ENCODE measurements around the gene YRDC.

The YRDC gene, protein sequence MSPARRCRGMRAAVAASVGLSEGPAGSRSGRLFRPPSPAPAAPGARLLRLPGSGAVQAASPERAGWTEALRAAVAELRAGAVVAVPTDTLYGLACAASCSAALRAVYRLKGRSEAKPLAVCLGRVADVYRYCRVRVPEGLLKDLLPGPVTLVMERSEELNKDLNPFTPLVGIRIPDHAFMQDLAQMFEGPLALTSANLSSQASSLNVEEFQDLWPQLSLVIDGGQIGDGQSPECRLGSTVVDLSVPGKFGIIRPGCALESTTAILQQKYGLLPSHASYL

GRCh38 chr1:37807555-37808368 lies at the start of gene YRDC, which contains the start of gene C1orf122:
TSS of gene YRDC (minus strand) at chr1:37808208. CDS start at chr1:37808180, 28 bp downstream.
TSS of gene C1orf122 (plus strand) at chr1:37807790. CDS start at chr1:37808405, 615 bp downstream.
- peak; percentile 98 for DNase-seq

DNA sequence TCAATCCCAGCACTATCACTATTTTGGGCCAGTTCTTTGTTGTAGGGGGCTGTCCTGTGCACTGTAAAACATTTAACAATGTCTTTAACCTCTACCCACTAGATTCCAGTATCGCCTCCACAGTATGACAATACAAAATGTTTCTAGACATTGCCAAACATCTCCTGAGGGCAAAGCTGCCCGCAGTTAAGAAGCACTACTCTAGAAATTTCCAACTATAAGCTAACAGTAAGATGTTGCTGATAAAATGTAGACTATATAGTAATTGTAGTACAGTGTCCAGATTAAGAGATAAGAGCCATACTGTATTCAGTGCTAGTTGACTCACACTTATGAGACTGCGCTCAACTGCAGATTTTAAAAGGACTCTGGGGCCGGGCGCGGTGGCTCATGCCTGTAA lies 46.4 kb upstream of the YRDC start:
- no peak for DNase-seq

- no peak for DNase-seq
Measured at GRCh38 chr1:37853157-37853556, 45.1 kb upstream of the YRDC start.

- DNase-seq = no peak
Measured at GRCh38 chr1:37851782-37852210, 43.8 kb upstream of the YRDC start.

DNA sequence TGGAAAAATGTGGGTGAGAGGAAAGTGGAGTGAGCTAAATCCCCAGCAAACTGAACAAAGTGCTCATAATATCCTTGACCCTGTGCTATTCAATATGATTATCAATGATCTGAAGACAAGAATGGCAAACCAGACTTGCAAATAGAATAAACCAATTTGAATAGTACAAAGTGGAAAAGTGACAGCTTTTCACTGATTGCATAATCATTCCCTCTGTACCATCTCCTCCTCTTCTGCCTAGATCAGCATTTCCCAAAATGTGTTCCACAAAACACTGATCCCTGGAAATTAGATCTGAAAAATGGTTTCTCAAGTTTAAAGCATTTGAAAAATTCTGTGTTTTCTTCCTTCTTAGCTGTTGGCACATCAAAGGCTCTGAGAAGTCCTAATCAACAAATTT lies 43.3 kb upstream of the YRDC start:
- DNase-seq = no peak

- DNase-seq = no peak
Measured at GRCh38 chr1:37850352-37850955, 42.4 kb upstream of the YRDC start.

DNA sequence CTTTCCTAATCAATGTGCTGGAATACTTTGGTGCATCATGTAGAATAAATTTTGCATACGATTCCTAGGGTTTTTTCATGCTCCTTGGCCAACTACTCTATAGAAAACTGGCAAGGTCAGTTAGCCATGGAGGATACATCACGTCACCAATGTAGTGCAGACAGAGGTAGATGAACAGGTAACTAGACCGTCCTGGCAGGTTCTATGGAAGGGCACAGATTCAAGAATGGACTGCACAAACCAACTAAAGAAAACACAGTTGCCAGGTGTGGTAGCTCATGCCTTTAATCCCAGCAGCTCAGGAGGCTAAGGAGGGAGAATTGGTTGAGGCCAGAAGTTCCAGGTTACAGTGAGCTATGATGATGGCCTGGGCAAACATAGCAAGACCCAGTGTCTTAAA lies 41.5 kb upstream of the YRDC start:
- no peak for DNase-seq

- DNase-seq = no peak
Measured at GRCh38 chr1:37846647-37847339, 38.8 kb upstream of the YRDC start.

GRCh38 chr1:37845786-37846185 lies 37.8 kb upstream of the YRDC start:
- DNase-seq = no peak

DNA sequence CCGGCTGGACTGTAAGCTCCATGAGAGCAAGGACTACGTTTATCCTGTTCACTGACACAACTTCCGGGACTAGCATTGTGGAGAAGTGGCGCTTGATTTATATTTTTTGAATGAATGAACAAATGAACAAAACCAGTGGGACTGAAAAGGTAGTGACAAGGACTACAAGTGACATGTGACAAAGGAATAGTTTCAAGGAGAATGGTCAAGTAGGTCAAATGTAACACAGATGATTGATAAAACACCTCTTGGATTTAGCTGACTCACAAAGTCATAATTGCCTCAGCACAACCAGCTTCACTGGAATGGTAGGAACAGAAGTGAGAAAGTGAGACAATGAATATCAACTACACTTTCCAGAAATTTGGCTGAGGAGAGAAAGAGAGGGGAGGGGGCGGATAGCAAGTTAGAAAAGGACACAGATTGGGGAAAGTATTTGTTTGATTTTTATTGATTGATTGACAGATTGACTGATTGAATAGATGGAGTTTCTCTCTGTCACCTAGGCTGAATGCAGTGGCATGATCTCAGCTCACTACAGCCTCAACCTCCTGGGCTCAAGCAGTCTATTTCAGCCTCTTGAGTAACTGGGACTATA lies 37.1 kb upstream of the YRDC start:
- no peak for DNase-seq

GRCh38 chr1:37844536-37844935 lies 36.5 kb upstream of the YRDC start:
- DNase-seq = no peak

DNA sequence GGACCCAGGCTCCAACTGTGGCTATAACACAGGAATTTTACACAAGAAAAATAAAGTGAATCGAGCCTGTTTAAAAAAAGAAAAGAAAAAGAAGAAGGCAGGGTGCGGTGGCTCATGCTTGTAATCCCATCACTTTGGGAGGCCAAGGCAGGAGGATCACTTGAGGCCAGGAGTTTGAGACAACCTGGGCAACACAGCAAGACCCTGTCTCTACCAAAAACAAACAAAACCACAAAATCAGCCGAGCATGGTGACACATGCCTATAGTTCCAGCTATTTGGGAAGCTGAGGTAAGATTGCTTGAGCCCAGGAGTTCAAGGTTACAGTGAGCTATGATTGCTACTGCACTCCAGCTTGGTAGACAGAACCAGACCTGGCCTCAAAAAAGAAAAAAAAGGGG lies 33.6 kb upstream of the YRDC start:
- no peak for DNase-seq

DNA sequence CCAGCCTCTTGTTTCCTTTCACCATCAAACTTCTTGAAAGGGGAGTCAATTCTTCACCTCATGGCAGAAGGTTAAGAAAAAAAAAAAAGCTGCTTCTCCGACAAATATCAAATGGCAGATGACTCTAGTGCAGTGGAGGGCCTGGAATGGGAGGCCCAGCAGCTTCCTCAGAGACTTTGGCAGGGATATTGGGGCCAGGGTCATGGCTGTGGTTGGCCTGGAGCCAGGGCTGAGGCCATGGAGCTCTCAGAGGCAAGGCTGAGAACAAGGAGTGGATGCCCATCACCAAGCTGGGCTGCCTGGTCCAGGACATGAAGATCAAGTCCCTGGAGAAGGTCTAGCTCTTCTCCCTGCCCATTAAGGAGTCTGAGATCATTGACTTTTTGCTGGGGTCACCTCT lies 32.7 kb upstream of the YRDC start:
- no peak for DNase-seq

- DNase-seq = no peak
Measured at GRCh38 chr1:37839676-37840075, 31.7 kb upstream of the YRDC start.

DNA sequence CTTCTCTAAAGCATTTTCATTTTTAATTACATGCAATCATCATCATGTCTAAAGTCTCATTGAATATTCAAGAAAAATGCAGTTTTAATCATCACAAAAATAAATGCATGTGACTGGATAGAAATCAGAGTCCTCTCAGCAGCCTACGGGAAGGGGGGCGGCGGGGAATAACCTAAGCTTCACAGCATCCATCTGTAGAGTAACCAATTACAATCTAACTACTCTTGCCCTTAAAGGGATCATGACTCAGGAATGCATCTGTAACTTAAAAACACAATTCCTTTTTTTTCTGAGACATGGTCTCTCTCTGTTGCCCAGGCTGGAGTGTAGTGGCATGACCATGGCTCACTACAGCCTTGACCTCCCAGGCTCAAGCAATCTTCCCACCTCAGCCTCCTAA lies 28.8 kb upstream of the YRDC start:
- DNase-seq = no peak

- DNase-seq = no peak
Measured at GRCh38 chr1:37831809-37832208, 23.8 kb upstream of the YRDC start.

- DNase-seq = no peak
Measured at GRCh38 chr1:37831109-37831508, 23.1 kb upstream of the YRDC start.

DNA sequence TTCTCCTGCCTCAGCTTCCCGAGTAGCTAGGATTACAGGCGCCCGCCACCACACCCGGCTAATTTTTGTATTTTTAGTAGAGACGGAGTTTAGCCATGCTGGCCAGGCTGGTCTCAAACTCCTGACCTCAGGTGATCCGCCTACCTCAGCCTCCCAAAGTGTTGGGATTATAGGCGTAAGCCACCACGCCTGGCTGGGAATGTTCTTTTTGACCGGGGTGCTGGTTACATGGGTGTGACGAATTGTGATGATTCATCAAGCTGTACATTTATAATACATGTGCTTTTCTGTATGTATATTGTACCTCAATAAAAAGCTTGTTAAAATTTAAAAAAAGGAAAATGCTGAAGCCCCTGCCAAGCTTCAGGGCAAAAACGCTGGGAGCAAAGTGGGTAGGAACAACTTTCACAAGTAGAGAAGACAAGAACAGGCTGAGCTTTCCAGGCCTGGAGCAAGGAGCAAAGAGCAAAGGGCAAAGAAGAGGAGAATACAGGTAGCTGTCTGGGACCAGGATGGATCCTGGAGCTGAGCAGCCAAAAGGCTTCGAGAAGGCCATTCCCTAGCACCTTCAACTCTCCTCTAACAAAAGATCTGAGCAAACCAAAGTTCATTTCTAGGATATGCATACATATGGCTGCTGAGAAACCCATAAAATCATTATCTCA lies 20.5 kb upstream of the YRDC start:
- no peak for DNase-seq

GRCh38 chr1:37825506-37825905 lies 17.5 kb upstream of the YRDC start:
- DNase-seq = no peak

GRCh38 chr1:37824001-37824400 lies 16.0 kb upstream of the YRDC start:
- DNase-seq = no peak

- DNase-seq = no peak
Measured at GRCh38 chr1:37822906-37823815, 15.2 kb upstream of the YRDC start.

Measured in right forelimb (tissue), 1 donor.